ENCODE measurements around the gene RFESD. TPM values are rescaled to one million over a fixed set of nuclear protein-coding genes. Genes with fewer than 3 reads are reported as not detected.

RFESD gene
- total and polyA plus RNA-seq, 10 of the 15 experiments (the other 5 are each of a cell fraction or from before 2014, with no cell fraction given): 1.9 to 14.7 (median 4.9) TPM

- intact Hi-C loops (cut with micrococcal nuclease; ENCODE audit: unreplicated experiment) (loop anchor here (1.0 to 10.0 kb wide), 2 partner anchors 62 to 542 kb away; partner anchors contain the start of gene ARSK), in situ Hi-C loops (cut with MboI) (no loop called here)
- WGBS (ENCODE audit: insufficient coverage, insufficient replicate concordance, low lambda C conversion rate, missing lambda C conversion rate): 86% methylated on average over 5 of the region's 5 CpGs
- no peaks in the 10 kb centered on the region for H4K20me1 ChIP-seq (ENCODE audit: control insufficient read depth, insufficient read depth)
- H3K9me3 ChIP-seq (replicated peaks; ENCODE audit: control insufficient read depth, insufficient read depth, low read length): peaks cover 6% of the 10 kb centered on the region; the same call in 2 of the 3 replicates
- FAIRE-seq (no peak), ATAC-seq (peak; percentile 39), DNase-seq (ENCODE audit: low read depth, low spot score) (peak; percentile 73)
- peaks cover 20% of the 10 kb centered on the region for H3K4me1 ChIP-seq (ENCODE audit: control insufficient read depth, insufficient read depth, low read length)
- H2AFZ ChIP-seq (ENCODE audit: control insufficient read depth, low read depth, low read length): no peak overlapping the region
- H3K9ac ChIP-seq (ENCODE audit: control insufficient read depth, insufficient read depth, low read length): 0 out of 2 replicates have a peak overlapping the region, but pooled peaks have one; percentile 1
- no peaks in the 10 kb centered on the region for H3K36me3 ChIP-seq (ENCODE audit: control insufficient read depth in 2 of 2, insufficient read depth in 2 of 2, low read length in 1 of 2)
- ChIA-PET SMC1A (ENCODE audit: uncharacterized antibody, unreplicated experiment) (interaction anchor here (0.8 kb wide), 1 partner anchor 172 kb away, joined by 3 read pairs; no protein-coding TSS in a partner anchor), CTCF (interaction anchor here (0.6 kb wide), 1 partner anchor 664 kb away, joined by 3 read pairs; no protein-coding TSS in a partner anchor), RAD21 (ENCODE audit: unreplicated experiment) (no interaction called here), POLR2A (no interaction called here)
- no TSS peak for BruUV-seq (replicated peaks)
- H3K4me3 ChIP-seq: no peak overlapping the region
- no peak overlapping the region for H3K4me2 ChIP-seq (ENCODE audit: control insufficient read depth, insufficient read depth)
- peaks cover 3% of the 10 kb centered on the region; the same call in 1 of the 2 replicates for H3K79me2 ChIP-seq (ENCODE audit: control insufficient read depth, insufficient read depth, low read length)
- H3K27ac ChIP-seq (ENCODE audit: control insufficient read depth, insufficient read depth): peak overlapping the region; percentile 17
- peaks cover 0 to 2% of the 10 kb centered on the region in 2 experiments; a peak in 1 of 4 replicates for H3K27me3 ChIP-seq (replicated peaks in 1 of 2; ENCODE audit: control insufficient read depth in 2 of 2, insufficient read depth in 2 of 2, low read length in 1 of 2)
- TF ChIP-seq SMARCA5 (IDR thresholded peaks at IDR 0.05): no peak
- no peak for TF ChIP-seq KAT2A (conservative IDR thresholded peaks at IDR 0.05; ENCODE audit: control insufficient read depth, low read depth, low read length)
- TF ChIP-seq SP1 (IDR thresholded peaks at IDR 0.05; ENCODE audit: low read depth, low read length): no peak
- TF ChIP-seq ZNF384 (IDR thresholded peaks at IDR 0.05; ENCODE audit: borderline replicate concordance, low read depth, low read length): no peak
- no peak for TF ChIP-seq ZNF622 (IDR thresholded peaks at IDR 0.05)
- no peak for TF ChIP-seq CUX1 (IDR thresholded peaks at IDR 0.05; ENCODE audit: insufficient replicate concordance, low read depth, low read length)
- no peak for TF ChIP-seq RAD21 (IDR thresholded peaks at IDR 0.05; ENCODE audit: insufficient read depth, low read depth, low read length)
- no peak for TF ChIP-seq ZSCAN29 (IDR thresholded peaks at IDR 0.05)
- TF ChIP-seq IRF5 (IDR thresholded peaks at IDR 0.05; ENCODE audit: borderline replicate concordance): no peak
- TF ChIP-seq MXI1 (IDR thresholded peaks at IDR 0.05; ENCODE audit: low read depth, low read length): no peak
- TF ChIP-seq CHD2 (IDR thresholded peaks at IDR 0.05; ENCODE audit: borderline replicate concordance, low read depth, low read length): no peak
- TF ChIP-seq ESRRA (IDR thresholded peaks at IDR 0.05; ENCODE audit: low read length): no peak
- peak; percentile 64 for TF ChIP-seq CREM (IDR thresholded peaks at IDR 0.05; ENCODE audit: low read depth)
- TF ChIP-seq BACH1 (IDR thresholded peaks at IDR 0.05; ENCODE audit: borderline replicate concordance): no peak
- no peak for TF ChIP-seq SMAD5 (IDR thresholded peaks at IDR 0.05; ENCODE audit: low read depth)
- TF ChIP-seq KLF5 (IDR thresholded peaks at IDR 0.05; ENCODE audit: partially characterized antibody): no peak
- TF ChIP-seq PAX8 (IDR thresholded peaks at IDR 0.05): no peak
- no peak for TF ChIP-seq HDGF (IDR thresholded peaks at IDR 0.05)
Observed at GRCh38 chr5:95617057-95617456, 29.5 kb upstream of the RFESD start.

All from GM12878 (cell line).